Heart left ventricle (tissue), 16 donors: ENCODE measurements around the gene PKIB. TPM values are rescaled to one million over a fixed set of nuclear protein-coding genes. Genes with fewer than 3 reads are reported as not detected.

Source experiments
- ATAC-seq, 4 donors: fragments of 200-7000 bp; cut with Tn5 transposase; one replicate each; pipeline ENCODE4 v1.9.1; 2020 to 2022; ENCODE audit warnings: moderate library complexity in 4 of 4, mild to moderate bottlenecking in 3 of 4, moderate number of reproducible peaks in 1 of 4
- DNase-seq, 5 donors: peaks; one replicate each; pipeline ENCODE4 v3.0.0-alpha.2; 2020
- H3K27ac ChIP-seq, 12 donors: fragments of 200-600 bp; sonication (generic) in 4 of 12; one replicate each; pipeline versions ENCODE4 v1.5.0 to v1.8.0; 2016 to 2022; ENCODE audit warnings: mild to moderate bottlenecking in 2 of 12
- H3K27me3 ChIP-seq, 9 donors: fragments of 200-600 bp; sonication (generic) in 2 of 9; one replicate each; pipeline versions ENCODE4 v1.5.1 to v1.8.0; 2016 to 2022; ENCODE audit warnings: mild to moderate bottlenecking in 3 of 9
- H3K36me3 ChIP-seq, 9 donors: fragments of 200-600 bp; sonication (generic) in 2 of 9; one replicate each; pipeline versions ENCODE4 v1.5.0 to v1.8.0; 2018 to 2022; ENCODE audit warnings: mild to moderate bottlenecking in 2 of 9
- H3K4me1 ChIP-seq, 12 donors: fragments of 200-600 bp; sonication (generic) in 4 of 12; one replicate each; pipeline versions ENCODE4 v1.5.0 to v1.8.0; 2016 to 2022; ENCODE audit warnings: mild to moderate bottlenecking in 3 of 12
- H3K4me3 ChIP-seq, 12 donors: fragments of 200-600 bp; sonication (generic) in 4 of 12; one replicate each; pipeline versions ENCODE4 v1.5.0 to v1.8.0; 2017 to 2022; ENCODE audit warnings: mild to moderate bottlenecking in 9 of 12, moderate library complexity in 4 of 12
- H3K9me3 ChIP-seq, 12 donors: fragments of 200-600 bp; sonication (generic) in 4 of 12; one replicate each; pipeline versions ENCODE4 v1.5.0 to v1.8.0; 2016 to 2022; ENCODE audit warnings: mild to moderate bottlenecking in 1 of 12
- CTCF ChIP-seq, 12 donors: fragments of 200-600 bp; sonication (generic) in 4 of 12; IDR thresholded peaks; one replicate each; pipeline versions ENCODE4 v1.5.0 to v1.8.0; 2018 to 2022; ENCODE audit warnings: antibody characterized with exemption in 12 of 12, mild to moderate bottlenecking in 5 of 12
- POLR2A ChIP-seq, 2 donors: fragments of 450-650 bp; IDR thresholded peaks; one replicate each; pipeline ENCODE4 v1.6.1; 2017; ENCODE audit warnings: antibody characterized with exemption in 2 of 2, mild to moderate bottlenecking in 2 of 2, moderate library complexity in 2 of 2
- WGBS, 4 donors: extraction: QIAGEN DNeasy Blood & Tissue Kit in 2 of 4; methylation state at CpG; one replicate each; pipeline versions ENCODE4 v1.1.5 to v1.1.7; 2013 to 2018; 5-methylcytosine and 5-hydroxymethylcytosine counted together
- intact Hi-C, 10 donors: fragments of 100-400 bp; cut with DNase I; formaldehyde crosslinking; loops; one replicate each; pipeline versions ENCODE4 v1.11.1 to v1.14.2; 2022
- polyA plus RNA-seq, 2 donors: library from polyadenylated mRNA; stranded (reverse); fragments of 200-250 nt; gene quantifications; one replicate each; pipeline ENCODE4 v1.2.3, GENCODE V29; 2013
- total RNA-seq, 9 donors: library from RNA; depleted of rRNA in 2 of 9; stranded (reverse); fragments of >200 nt in 2 of 9; fragmentation: NEBNext Ultra II Directional in 3 of 9; extraction: Animal tissue kit (Norgen Biotek cat#: 25700) in 3 of 9; gene quantifications; one replicate each; pipeline versions ENCODE4 v1.1.0 to v1.2.4, GENCODE V29; 2016 to 2023
- donor health status: ischemic (EF 13 %, LVEDD 7.1; RV severe dilation, severe dysfunction).
- donor health status: healthy with polysubstance abuse.
- donor health status: DM: no; HTN: yes; CAD: no.
- donor health status: DM: no; HTN: no; CAD: no.
- donor health status: ischemic (EF 25% LVEDD 6.9; RV normal size, moderate dysfunction).
- donor health status: ischemic (EF 25% LVEDD 5.7; RV mildly dilated, moderate dysfunction).
- donor health status: healthy.
- donor health status: DM: yes; HTN: yes; CAD: no.
- donor health status: ischemic (EF 35%, LVEDD 5.7; RV mildly dilated, moderate dysfunction).
- donor health status: nonischemic (EF 11% LVEDD 7.7; RV severe dilation, severe dysfunction).
- donor health status: DM: yes; HTN: yes; CAD: no.
- donor health status: PGD.
- donor health status: ischemic (EF 29% LVEDD 5.4; RV normal size, mild dysfunction).
- donor health status: nonischemic (EF 23%, LVEDD 6.1; RV moderate dilation, normal function).

Gene PKIB
- total and polyA plus RNA-seq, 11 donors = 0.27 to 0.96 (median 0.50) TPM; not detected in 4

GRCh38 chr6:122612838-122613237 lies 2.6 kb downstream of the PKIB start:
- Histone ChIP-seq H3K27ac (no peak overlapping the region), H3K4me1 (peaks cover 3 to 21% (median 11%) of the 10 kb centered on the region in 12 donors), H3K9me3 (no peaks in the 10 kb centered on the region), H3K36me3 (no peaks in the 10 kb centered on the region), H3K4me3 (no peak overlapping the region), H3K27me3 (peaks cover 0 to 40% (median 13%) of the 10 kb centered on the region in 9 donors)
- intact Hi-C loops = no loop called here
- no peak for DNase-seq
- TF ChIP-seq POLR2A (IDR thresholded peaks at IDR 0.05) (no peak), CTCF (IDR thresholded peaks at IDR 0.05) (no peak)
- ATAC-seq = no peak
- WGBS, 4 donors = 86 to 91% (median 88%) methylated on average over 3 of the region's 3 CpGs

GRCh38 chr6:122614303-122614702 lies 4.1 kb downstream of the PKIB start:
- no peak for DNase-seq
- H3K27me3 ChIP-seq = peaks cover 0 to 40% (median 13%) of the 10 kb centered on the region in 9 donors
- no peak for ATAC-seq
- H3K4me3 ChIP-seq = no peak overlapping the region
- no peaks in the 10 kb centered on the region for H3K36me3 ChIP-seq
- intact Hi-C loops = no loop called here
- H3K9me3 ChIP-seq = no peaks in the 10 kb centered on the region
- 14 to 44% (median 30%) methylated on average over 1 of the region's 1 CpG for WGBS, 4 donors
- H3K4me1 ChIP-seq = peaks cover 3 to 21% (median 11%) of the 10 kb centered on the region in 12 donors
- no peak overlapping the region for H3K27ac ChIP-seq
- TF ChIP-seq POLR2A (IDR thresholded peaks at IDR 0.05) (no peak), CTCF (IDR thresholded peaks at IDR 0.05) (no peak)

- Histone ChIP-seq H3K9me3 (no peaks in the 10 kb centered on the region), H3K27ac (no peak overlapping the region), H3K4me1 (peaks cover 3 to 12% (median 9%) of the 10 kb centered on the region in 12 donors), H3K4me3 (no peak overlapping the region), H3K27me3 (peaks cover 0 to 42% (median 13%) of the 10 kb centered on the region in 9 donors), H3K36me3 (no peaks in the 10 kb centered on the region)
- WGBS, 4 donors = 76 to 77% (median 77%) methylated on average over 2 of the region's 2 CpGs
- TF ChIP-seq CTCF (IDR thresholded peaks at IDR 0.05) (no peak), POLR2A (IDR thresholded peaks at IDR 0.05) (no peak)
- intact Hi-C loops = no loop called here
- DNase-seq (no peak), ATAC-seq (no peak)
These were observed 5.2 kb downstream of the PKIB start for GRCh38 chr6:122615409-122615808.

- TF ChIP-seq POLR2A (IDR thresholded peaks at IDR 0.05) = no peak
- TF ChIP-seq CTCF (IDR thresholded peaks at IDR 0.05) = no peak
- Histone ChIP-seq H3K27me3 (peaks cover 0 to 35% (median 12%) of the 10 kb centered on the region in 9 donors), H3K36me3 (no peaks in the 10 kb centered on the region), H3K4me1 (no peaks in the 10 kb centered on the region), H3K27ac (no peak overlapping the region), H3K9me3 (no peaks in the 10 kb centered on the region), H3K4me3 (no peak overlapping the region)
- ATAC-seq (no peak), DNase-seq (no peak)
- 74 to 78% (median 74%) methylated on average over 3 of the region's 3 CpGs for whole genome bisulfite sequencing, 4 donors
- intact Hi-C loops = no loop called here
These were observed 6.7 kb downstream of the PKIB start for GRCh38 chr6:122616877-122617276.
